ENCODE results near the gene ARNT2. TPM values are rescaled to one million over a fixed set of nuclear protein-coding genes. Genes with fewer than 3 reads are reported as not detected.

The ARNT2 gene
- total and polyA plus RNA-seq, 2 experiments from 2014 or later, result 4.6 to 11.6 TPM

GRCh38 chr15:80556694-80557367 is 152.6 kb downstream of the ARNT2 start:
- peaks cover 4% of the 10 kb centered on the region; the same call in 1 of the 3 replicates for H3K36me3 Mint-ChIP-seq (ENCODE audit: low read depth)
- no peaks in the 10 kb centered on the region for H3K27me3 ChIP-seq (ENCODE audit: insufficient read depth)
- no peak overlapping the region for H3K4me3 Mint-ChIP-seq
- H3K4me1 Mint-ChIP-seq, result peaks cover 6% of the 10 kb centered on the region
- H3K36me3 ChIP-seq (ENCODE audit: insufficient read depth), result no peaks in the 10 kb centered on the region
- no peaks in the 10 kb centered on the region for H3F3A ChIP-seq (replicated peaks; ENCODE audit: low read depth)
- DNase-seq (ENCODE audit: low spot score), result no peak
- H3K4me3 ChIP-seq, result no peak overlapping the region
- H2AFZ ChIP-seq, result no peak overlapping the region
- TF ChIP-seq CTCF (conservative IDR thresholded peaks at IDR 0.05; ENCODE audit: low read depth in 2 of 2) (no peak), EZH2 (IDR thresholded peaks at IDR 0.05; ENCODE audit: low read depth, unreplicated experiment) (no peak), EZH2phosphoT487 (IDR thresholded peaks at IDR 0.05; ENCODE audit: unreplicated experiment) (no peak), ZNF331 (CRISPR knock-in tag; IDR thresholded peaks at IDR 0.05; ENCODE audit: low read depth) (no peak), POLR2AphosphoS5 (IDR thresholded peaks at IDR 0.05; ENCODE audit: low read depth) (no peak), ZNF114 (CRISPR knock-in tag; IDR thresholded peaks at IDR 0.05) (no peak), ETS1 (IDR thresholded peaks at IDR 0.05) (no peak), CREB1 (CRISPR knock-in tag; IDR thresholded peaks at IDR 0.05; ENCODE audit: low read depth) (no peak), STAT1 (IDR thresholded peaks at IDR 0.05; ENCODE audit: unreplicated experiment) (no peak), ZNF462 (CRISPR knock-in tag; IDR thresholded peaks at IDR 0.05) (no peak), NANOG (IDR thresholded peaks at IDR 0.05; ENCODE audit: borderline replicate concordance) (no peak), JUNB (IDR thresholded peaks at IDR 0.05; ENCODE audit: unreplicated experiment) (no peak), REST (IDR thresholded peaks at IDR 0.05; ENCODE audit: unreplicated experiment) (no peak)
- H4K20me1 ChIP-seq (replicated peaks; ENCODE audit: insufficient read depth), result no peaks in the 10 kb centered on the region; the same call in 1 of the 2 replicates
- no peak for ATAC-seq
- peaks cover 2% of the 10 kb centered on the region for H3K27me3 Mint-ChIP-seq (ENCODE audit: insufficient read depth, low read depth, poor library complexity)
- no peak overlapping the region for H3K27ac Mint-ChIP-seq
- no peaks in the 10 kb centered on the region for H3K79me2 ChIP-seq (replicated peaks; ENCODE audit: insufficient read depth)
- no peak overlapping the region for H3K27ac ChIP-seq (ENCODE audit: low read depth)
- no peaks in the 10 kb centered on the region for H3K9me3 Mint-ChIP-seq
- peaks cover 7% of the 10 kb centered on the region; the same call in 1 of the 2 replicates for H3K9me2 ChIP-seq (ENCODE audit: insufficient read depth)
- no peaks in the 10 kb centered on the region for H3K4me1 ChIP-seq (ENCODE audit: insufficient read depth)
- no peak overlapping the region for H3K4me2 ChIP-seq
